GM18870 (cell line): Measurements from ENCODE around the gene COMMD1.
A peak's percentile ranks its signal among the peaks of the same experiment; 100 is the strongest.
"Not testable (repeated sequence)": the region's sequence is repeated elsewhere in the genome, so short reads cannot be mapped to it uniquely, and the experiment has no call there.

ENCODE experiments used
- ATAC-seq: cut with Tn5 transposase; IDR thresholded peaks from one replicate; pipeline ENCODE4 v1.9.1; 2021; ENCODE audit warnings: moderate library complexity; ENCODE audit not compliant: unreplicated experiment

The COMMD1 gene

GRCh38 chr2:62014102-62014501 is 108.6 kb downstream of the COMMD1 start:
- ATAC-seq: no peak

GRCh38 chr2:62016957-62017356 is 111.5 kb downstream of the COMMD1 start:
- no peak for ATAC-seq

- no peak for ATAC-seq
Measured at GRCh38 chr2:62029910-62030309, 124.4 kb downstream of the COMMD1 start.

- no peak for ATAC-seq
Measured at GRCh38 chr2:62030902-62031301, 125.4 kb downstream of the COMMD1 start.

- ATAC-seq: no peak
Measured at GRCh38 chr2:62032096-62032495, 126.6 kb downstream of the COMMD1 start.

GRCh38 chr2:62034715-62035114 is 129.2 kb downstream of the COMMD1 start:
- ATAC-seq: no peak

GRCh38 chr2:62036229-62036628 is 130.8 kb downstream of the COMMD1 start:
- ATAC-seq: no peak

GRCh38 chr2:62036761-62037250 is 131.3 kb downstream of the COMMD1 start:
- ATAC-seq: no peak

- ATAC-seq: peak; percentile 99
Measured at GRCh38 chr2:62038975-62039771, 133.7 kb downstream of the COMMD1 start.

GRCh38 chr2:62040926-62041325 is 135.5 kb downstream of the COMMD1 start:
- no peak for ATAC-seq

GRCh38 chr2:62041701-62042385 is 136.4 kb downstream of the COMMD1 start:
- not testable (repeated sequence) for ATAC-seq

- ATAC-seq: no peak
Measured at GRCh38 chr2:62042400-62042799, 136.9 kb downstream of the COMMD1 start.

- ATAC-seq: no peak
Measured at GRCh38 chr2:62042944-62043343, 137.5 kb downstream of the COMMD1 start.

- no peak for ATAC-seq
Measured at GRCh38 chr2:62045017-62045543, 139.6 kb downstream of the COMMD1 start.

GRCh38 chr2:62046141-62046540 is 140.7 kb downstream of the COMMD1 start:
- no peak for ATAC-seq

- ATAC-seq: no peak
Measured at GRCh38 chr2:62050456-62051045, 145.1 kb downstream of the COMMD1 start.

- ATAC-seq: no peak
Measured at GRCh38 chr2:62054029-62054791, 148.7 kb downstream of the COMMD1 start.

GRCh38 chr2:62054916-62055450 is 149.5 kb downstream of the COMMD1 start:
- ATAC-seq: no peak

GRCh38 chr2:62055724-62056336 is 150.4 kb downstream of the COMMD1 start:
- no peak for ATAC-seq

- no peak for ATAC-seq
Measured at GRCh38 chr2:62056341-62056740, 150.9 kb downstream of the COMMD1 start.
